Smooth muscle cell (in vitro differentiated cells): ENCODE measurements around the gene PARP6. TPM values are rescaled to one million over a fixed set of nuclear protein-coding genes. Genes with fewer than 3 reads are reported as not detected.

Experiments
- DNase-seq: peaks from one replicate; lab custom pipeline; 2025; ENCODE audit not compliant: unreplicated experiment; lab: John Stamatoyannopoulos, UW
- H2AFZ ChIP-seq: fragments of 200-600 bp; sonication (generic); 2 replicates; pipeline ENCODE4 v1.6.0; 2016; ENCODE audit warnings: antibody characterized with exemption, low read depth, mild to moderate bottlenecking
- H3F3A ChIP-seq: fragments of 200-600 bp; sonication (generic); 2 replicates; pipeline ENCODE4 v1.6.0; 2017; ENCODE audit warnings: antibody characterized with exemption, low read depth
- H3K27ac ChIP-seq: fragments of 200-600 bp; sonication (generic); 2 replicates; pipeline ENCODE4 v1.5.1; 2016; ENCODE audit warnings: low read depth, mild to moderate bottlenecking
- H3K27me3 ChIP-seq: fragments of 200-600 bp; sonication (generic); 2 replicates; pipeline ENCODE4 v1.6.1; 2016; ENCODE audit warnings: low read depth, mild to moderate bottlenecking
- H3K36me3 ChIP-seq: fragments of 200-600 bp; sonication (generic); 2 replicates; pipeline ENCODE4 v1.5.1; 2016; ENCODE audit warnings: low read depth
- H3K4me1 ChIP-seq: fragments of 200-600 bp; sonication (generic); 2 replicates; pipeline ENCODE4 v1.5.1; 2016; ENCODE audit warnings: low read depth
- H3K4me2 ChIP-seq: fragments of 200-600 bp; sonication (generic); 2 replicates; pipeline ENCODE4 v1.6.0; 2016; ENCODE audit warnings: mild to moderate bottlenecking
- H3K4me3 ChIP-seq: fragments of 200-600 bp; sonication (generic); 2 replicates; pipeline ENCODE4 v1.5.1; 2016; ENCODE audit warnings: mild to moderate bottlenecking
- H3K79me2 ChIP-seq: fragments of 200-600 bp; sonication (generic); 2 replicates; pipeline ENCODE4 v1.6.0; 2016; ENCODE audit warnings: low read depth, mild to moderate bottlenecking
- H3K9ac ChIP-seq: fragments of 200-600 bp; sonication (generic); 2 replicates; pipeline ENCODE4 v1.6.0; 2016; ENCODE audit warnings: low read depth
- H3K9me3 ChIP-seq: fragments of 200-600 bp; sonication (generic); replicated peaks from 2 replicates; pipeline ENCODE4 v1.5.1; 2016; ENCODE audit warnings: low read depth
- H4K20me1 ChIP-seq: fragments of 200-600 bp; sonication (generic); 2 replicates; pipeline ENCODE4 v1.6.0; 2016; ENCODE audit warnings: low read depth
- CTCF ChIP-seq: fragments of 200-600 bp; sonication (generic); IDR thresholded peaks from 2 replicates; pipeline ENCODE4 v1.5.1; 2017; ENCODE audit warnings: borderline replicate concordance, mild to moderate bottlenecking, antibody characterized with exemption; ENCODE audit not compliant: insufficient read depth, poor library complexity, severe bottlenecking
- WGBS: methylation state at CpG from one replicate; pipeline ENCODE4 v1.1.7; 2016; ENCODE audit warnings: low lambda C conversion rate; 5-methylcytosine and 5-hydroxymethylcytosine counted together
- polyA plus RNA-seq: library from polyadenylated mRNA; unstranded; fragments of >200 nt; fragmentation: Nextera tagmentation; extraction: Ambion mirVana; gene quantifications from 2 replicates; pipeline ENCODE4 v1.2.1, GENCODE V29; 2016
- total RNA-seq: library from RNA; depleted of rRNA; stranded (reverse); fragments of >200 nt; gene quantifications from 2 replicates; pipeline ENCODE4 v1.2.3, GENCODE V29; 2014

The PARP6 gene
- total and polyA plus RNA-seq, 2 experiments from 2014 or later = 29.2 to 40.3 TPM

- Histone ChIP-seq H3F3A (peaks cover 36% of the 10 kb centered on the region), H2AFZ (peak overlapping the region; percentile 62), H3K9me3 (no peaks in the 10 kb centered on the region), H4K20me1 (peaks cover 20% of the 10 kb centered on the region), H3K36me3 (no peaks in the 10 kb centered on the region), H3K27ac (peak overlapping the region; percentile 95), H3K4me1 (peaks cover 28% of the 10 kb centered on the region), H3K4me3 (peak overlapping the region; percentile 86), H3K9ac (peak overlapping the region; percentile 93), H3K27me3 (no peaks in the 10 kb centered on the region), H3K79me2 (peaks cover 20% of the 10 kb centered on the region), H3K4me2 (peak overlapping the region; percentile 91)
- no peak for DNase-seq
- 9% methylated on average over 16 of the region's 16 CpGs for WGBS
- TF ChIP-seq CTCF = no peak
Observed at GRCh38 chr15:72231833-72232478, 40.4 kb downstream of the PARP6 start.

GRCh38 chr15:72231066-72231832 lies 41.1 kb downstream of the PARP6 start, which contains the start of gene PKM:
TSS of gene PKM (minus strand) at chr15:72231190. CDS start at chr15:72219097, 12,093 bp downstream.
- no peaks in the 10 kb centered on the region for H3K9me3 ChIP-seq
- TF ChIP-seq CTCF = no peak
- peak; percentile 75 for DNase-seq
- H3K9ac ChIP-seq = peak within 1 kb of the TSS; percentile 93
- peaks cover 35% of the 10 kb centered on the region for H3K4me1 ChIP-seq
- no peaks in the 10 kb centered on the region for H3K27me3 ChIP-seq
- H3F3A ChIP-seq = peaks cover 31% of the 10 kb centered on the region
- WGBS = under 1% methylated on average over 66 of the region's 67 CpGs
- peak within 1 kb of the TSS; percentile 91 for H3K4me2 ChIP-seq
- H3K27ac ChIP-seq = peak within 1 kb of the TSS; percentile 95
- no peaks in the 10 kb centered on the region for H3K36me3 ChIP-seq
- peak within 1 kb of the TSS; percentile 62 for H2AFZ ChIP-seq
- peaks cover 27% of the 10 kb centered on the region for H4K20me1 ChIP-seq
- H3K4me3 ChIP-seq = peak within 1 kb of the TSS; percentile 86
- peaks cover 18% of the 10 kb centered on the region for H3K79me2 ChIP-seq

- Histone ChIP-seq H3F3A (peaks cover 35% of the 10 kb centered on the region), H3K4me1 (peaks cover 44% of the 10 kb centered on the region), H3K9ac (peak overlapping the region; percentile 93), H3K27ac (peak overlapping the region; percentile 95), H2AFZ (no peak overlapping the region), H3K36me3 (no peaks in the 10 kb centered on the region), H3K4me2 (peak overlapping the region; percentile 91), H4K20me1 (peaks cover 35% of the 10 kb centered on the region), H3K9me3 (no peaks in the 10 kb centered on the region), H3K79me2 (peaks cover 23% of the 10 kb centered on the region), H3K4me3 (peak overlapping the region; percentile 86), H3K27me3 (no peaks in the 10 kb centered on the region)
- WGBS = under 1% methylated on average over 39 of the region's 79 CpGs
- peak; percentile 80 for DNase-seq
- TF ChIP-seq CTCF = no peak
Observed at GRCh38 chr15:72230197-72231065, 41.9 kb downstream of the PARP6 start.
